CD4-positive, alpha-beta T cell (primary cell): ENCODE measurements around the gene GALNT11. TPM values are rescaled to one million over a fixed set of nuclear protein-coding genes. Genes with fewer than 3 reads are reported as not detected.

ENCODE experiments used
- ATAC-seq: fragments of 200-7000 bp; cut with Tn5 transposase; one replicate; pipeline ENCODE4 v1.10.0; 2022; ENCODE audit warnings: mild to moderate bottlenecking; ENCODE audit not compliant: poor library complexity
- CTCF ChIA-PET: fragments of 350-600 bp; sonication (Branson Sonifier 250); formaldehyde crosslinking; loops from one replicate; lab custom pipeline; 2021; ENCODE audit warnings: antibody characterized with exemption, inconsistent platforms; lab: Charles Lee
- POLR2A ChIA-PET: fragments of 350-600 bp; sonication (Branson Sonifier 250); formaldehyde crosslinking; loops from one replicate; lab custom pipeline; 2021; ENCODE audit warnings: antibody characterized with exemption, inconsistent platforms; lab: Charles Lee
- DNase-seq, 14 experiments: peaks; one replicate each; pipeline ENCODE4 v3.0.0-alpha.2; 2013 to 2020; ENCODE audit warnings: mixed read lengths in 2 of 14
- H3K27ac ChIP-seq, 2 donors: one replicate each; pipeline versions ENCODE4 v1.5.1 to v1.7.0; 2013; ENCODE audit warnings: low read length in 2 of 2, low read depth in 1 of 2, mild to moderate bottlenecking in 1 of 2
- H3K27me3 ChIP-seq, 2 experiments: 1 replicate in 1 of 2; 2 replicates in 1 of 2; pipeline versions ENCODE4 v1.6.1 to v1.7.0; 2013; ENCODE audit warnings: low read length in 2 of 2, control low read depth in 1 of 2, mild to moderate bottlenecking in 1 of 2, moderate library complexity in 1 of 2; ENCODE audit not compliant: insufficient read depth in 2 of 2, control insufficient read depth in 1 of 2
- H3K36me3 ChIP-seq: one replicate; pipeline ENCODE4 v1.6.1; 2013; ENCODE audit warnings: low read length, control low read depth; ENCODE audit not compliant: insufficient read depth
- H3K4me1 ChIP-seq: one replicate; pipeline ENCODE4 v1.6.1; 2013; ENCODE audit warnings: low read length, control low read depth; ENCODE audit not compliant: insufficient read depth
- H3K4me3 ChIP-seq: one replicate; pipeline ENCODE4 v1.5.1; 2013; ENCODE audit warnings: mild to moderate bottlenecking, low read length, moderate library complexity
- H3K9me3 ChIP-seq, 2 experiments: 1 replicate in 1 of 2; 2 replicates in 1 of 2; pipeline versions ENCODE4 v1.6.1 to v1.7.0; 2013; ENCODE audit warnings: low read length in 2 of 2, mild to moderate bottlenecking in 2 of 2, control low read depth in 1 of 2, moderate library complexity in 1 of 2; ENCODE audit not compliant: control insufficient read depth in 1 of 2, insufficient read depth in 1 of 2
- H3K27ac Mint-ChIP-seq: one replicate; pipeline ENCODE4 v1.8.0; 2020; ENCODE audit warnings: mixed read lengths
- H3K27me3 Mint-ChIP-seq: one replicate; pipeline ENCODE4 v1.8.0; 2021; ENCODE audit warnings: mixed read lengths
- H3K36me3 Mint-ChIP-seq: one replicate; pipeline ENCODE4 v1.8.0; 2021; ENCODE audit warnings: low read depth, mixed read lengths
- H3K4me1 Mint-ChIP-seq: one replicate; pipeline ENCODE4 v1.8.0; 2021; ENCODE audit warnings: low read depth, mixed read lengths
- H3K4me3 Mint-ChIP-seq: one replicate; pipeline ENCODE4 v1.8.0; 2020; ENCODE audit warnings: mild to moderate bottlenecking, mixed read lengths
- H3K9me3 Mint-ChIP-seq: one replicate; pipeline ENCODE4 v1.8.0; 2020; ENCODE audit warnings: mixed read lengths
- CTCF ChIP-seq: fragments of 200-600 bp; IDR thresholded peaks from one replicate; pipeline ENCODE4 v1.8.0; 2022; ENCODE audit warnings: antibody characterized with exemption, mild to moderate bottlenecking
- intact Hi-C, 2 experiments: fragments of 100-400 bp; cut with DNase I in 1 of 2; cut with micrococcal nuclease in 1 of 2; formaldehyde crosslinking; loops; one replicate each; pipeline versions ENCODE4 v1.15.1 to v1.9.0; 2023 to 2025; cut with DNase I, micrococcal nuclease
- total RNA-seq, 174 experiments: library from RNA in 2 of 174; stranded (reverse) in 2 of 174; gene quantifications; one replicate each; pipeline ENCODE4 v1.2.3 and lab custom pipeline; 2021 to 2026

Gene GALNT11
- total RNA-seq, 2 experiments from 2014 or later, result 20.7 to 22.2 TPM

GRCh38 chr7:152128252-152128651 lies 102.8 kb downstream of the GALNT11 start:
- no peaks in the 10 kb centered on the region for H3K27me3 ChIP-seq
- ATAC-seq, result no peak
- no peak for DNase-seq
- POLR2A ChIA-PET, result no interaction called here
- H3K4me1 Mint-ChIP-seq, result peaks cover 3% of the 10 kb centered on the region
- H3K9me3 ChIP-seq, result peaks cover 12 to 17% of the 10 kb centered on the region in 2 experiments
- peaks cover 11% of the 10 kb centered on the region for H3K9me3 Mint-ChIP-seq
- H3K4me3 Mint-ChIP-seq, result no peak overlapping the region
- H3K36me3 ChIP-seq, result peaks cover 43% of the 10 kb centered on the region
- CTCF ChIA-PET, result no interaction called here
- no peak overlapping the region for H3K27ac ChIP-seq
- H3K4me1 ChIP-seq, result no peaks in the 10 kb centered on the region
- no peaks in the 10 kb centered on the region for H3K27me3 Mint-ChIP-seq
- intact Hi-C loops, result no loop called here
- no peak overlapping the region for H3K4me3 ChIP-seq
- TF ChIP-seq CTCF, result no peak
- H3K27ac Mint-ChIP-seq, result no peak overlapping the region
- H3K36me3 Mint-ChIP-seq, result peaks cover 81% of the 10 kb centered on the region

- TF ChIP-seq CTCF, result no peak
- no peaks in the 10 kb centered on the region for H3K4me1 ChIP-seq
- H3K4me1 Mint-ChIP-seq, result no peaks in the 10 kb centered on the region
- no peaks in the 10 kb centered on the region for H3K27me3 ChIP-seq
- intact Hi-C loops, result no loop called here
- ChIA-PET CTCF (no interaction called here), POLR2A (interaction anchor here (0.8 kb wide), 1 partner anchor 14 kb away, joined by 3 read pairs; no protein-coding TSS in a partner anchor)
- H3K9me3 Mint-ChIP-seq, result peaks cover 11% of the 10 kb centered on the region
- peaks cover 40% of the 10 kb centered on the region for H3K36me3 ChIP-seq
- H3K36me3 Mint-ChIP-seq, result peaks cover 79% of the 10 kb centered on the region
- H3K27me3 Mint-ChIP-seq, result no peaks in the 10 kb centered on the region
- H3K4me3 Mint-ChIP-seq, result no peak overlapping the region
- no peak overlapping the region for H3K27ac ChIP-seq
- ATAC-seq, result no peak
- H3K4me3 ChIP-seq, result no peak overlapping the region
- H3K27ac Mint-ChIP-seq, result no peak overlapping the region
- DNase-seq, result no peak
- peaks cover 12 to 17% of the 10 kb centered on the region in 2 experiments for H3K9me3 ChIP-seq
Observed at GRCh38 chr7:152128741-152129461, 103.4 kb downstream of the GALNT11 start.

GRCh38 chr7:152129682-152130081 lies 104.2 kb downstream of the GALNT11 start:
- H3K9me3 ChIP-seq, result peaks cover 6 to 13% of the 10 kb centered on the region in 2 experiments
- no peak overlapping the region for H3K4me3 Mint-ChIP-seq
- no peak for DNase-seq
- no peaks in the 10 kb centered on the region for H3K27me3 Mint-ChIP-seq
- H3K27ac Mint-ChIP-seq, result no peak overlapping the region
- POLR2A ChIA-PET, result interaction anchor here (0.8 kb wide), 1 partner anchor 13 kb away, joined by 3 read pairs; no protein-coding TSS in a partner anchor
- H3K9me3 Mint-ChIP-seq, result peaks cover 6% of the 10 kb centered on the region
- CTCF ChIA-PET, result no interaction called here
- no peaks in the 10 kb centered on the region for H3K4me1 ChIP-seq
- no peaks in the 10 kb centered on the region for H3K4me1 Mint-ChIP-seq
- no peaks in the 10 kb centered on the region for H3K27me3 ChIP-seq
- ATAC-seq, result no peak
- no peak for TF ChIP-seq CTCF
- H3K36me3 ChIP-seq, result peaks cover 35% of the 10 kb centered on the region
- peaks cover 77% of the 10 kb centered on the region for H3K36me3 Mint-ChIP-seq
- no peak overlapping the region for H3K4me3 ChIP-seq
- H3K27ac ChIP-seq, result no peak overlapping the region
- intact Hi-C loops, result no loop called here
